H1 (cell line): ENCODE data around the gene ITGB4. TPM values are rescaled to one million over a fixed set of nuclear protein-coding genes. Genes with fewer than 3 reads are reported as not detected.

Experiments used
- CTCF ChIA-PET: fragments of 300-600 bp; sonication (Branson Sonifier 250); formaldehyde crosslinking; loops from one replicate; lab custom pipeline; 2021; ENCODE audit not compliant: partially characterized antibody; lab: Charles Lee
- POLR2A ChIA-PET: fragments of 300-600 bp; sonication (Branson Sonifier 250); formaldehyde crosslinking; loops from one replicate; lab custom pipeline; 2021; ENCODE audit warnings: inconsistent platforms; ENCODE audit not compliant: partially characterized antibody; lab: Charles Lee
- DNase-seq, 2 experiments: peaks; one replicate each; pipeline versions ENCODE4 v3.0.0 to v3.0.0-alpha.2; 2010 to 2022; ENCODE audit warnings: low spot score in 2 of 2, low read depth in 1 of 2, mixed read lengths in 1 of 2
- FAIRE-seq: peaks from 2 replicates; lab custom pipeline; 2011; peaks lifted over from hg19 to GRCh38; lab: Jason Lieb, UNC
- H2AFZ ChIP-seq: 2 replicates; pipeline ENCODE4 v1.8.1; 2012; ENCODE audit warnings: low read length, inconsistent platforms
- H2AK5ac ChIP-seq: 2 replicates; pipeline ENCODE4 v1.6.1; 2013; ENCODE audit warnings: low read depth, low read length
- H2BK120ac ChIP-seq: replicated peaks from 2 replicates; pipeline ENCODE3; 2013; ENCODE audit warnings: low read depth, low read length, inconsistent platforms
- H2BK12ac ChIP-seq: 2 replicates; pipeline ENCODE4 v1.6.1; 2013; ENCODE audit warnings: low read depth, low read length
- H2BK15ac ChIP-seq: 2 replicates; pipeline ENCODE4 v1.6.1; 2013; ENCODE audit warnings: low read length
- H2BK20ac ChIP-seq: 2 replicates; pipeline ENCODE4 v1.6.1; 2013; ENCODE audit warnings: low read length
- H2BK5ac ChIP-seq: 2 replicates; pipeline ENCODE4 v1.6.1; 2013; ENCODE audit warnings: low read depth, low read length
- H3K14ac ChIP-seq: 2 replicates; pipeline ENCODE4 v1.6.1; 2013; ENCODE audit warnings: inconsistent platforms; ENCODE audit not compliant: insufficient read length
- H3K18ac ChIP-seq: 2 replicates; pipeline ENCODE4 v1.6.1; 2013; ENCODE audit warnings: low read length; ENCODE audit errors: extremely low read depth
- H3K23ac ChIP-seq: 2 replicates; pipeline ENCODE4 v1.6.1; 2013; ENCODE audit warnings: inconsistent platforms; ENCODE audit not compliant: insufficient read length
- H3K23me2 ChIP-seq: 2 replicates; pipeline ENCODE4 v1.6.1; 2013; ENCODE audit warnings: low read depth, low read length
- H3K27ac ChIP-seq: 2 replicates; pipeline ENCODE4 v1.6.1; 2011; ENCODE audit warnings: low read depth, low read length, inconsistent platforms
- H3K27me3 ChIP-seq, 4 experiments: replicated peaks in 1 of 4; 1 replicate in 1 of 4; 2 replicates in 3 of 4; pipeline versions ENCODE4 v1.6.1 to v1.8.1; 2011 to 2013; ENCODE audit warnings: low read length in 3 of 4, mild to moderate bottlenecking in 3 of 4, inconsistent platforms in 2 of 4, mixed read lengths in 2 of 4, moderate library complexity in 1 of 4; ENCODE audit not compliant: control insufficient read depth in 3 of 4, insufficient read depth in 3 of 4; ENCODE audit errors: extremely low read depth in 1 of 4
- H3K36me3 ChIP-seq, 4 experiments: 2 replicates each; pipeline versions ENCODE4 v1.6.1 to v1.8.1; 2011 to 2013; ENCODE audit warnings: mild to moderate bottlenecking in 4 of 4, low read length in 3 of 4, moderate library complexity in 2 of 4, control low read depth in 1 of 4, inconsistent platforms in 1 of 4; ENCODE audit not compliant: insufficient read depth in 4 of 4, control insufficient read depth in 2 of 4
- H3K4ac ChIP-seq: replicated peaks from 2 replicates; pipeline ENCODE3; 2013; ENCODE audit warnings: low read length, low read depth, mixed read lengths, inconsistent platforms; ENCODE audit not compliant: insufficient read length
- H3K4me1 ChIP-seq, 4 experiments: replicated peaks in 1 of 4; 1 replicate in 1 of 4; 2 replicates in 3 of 4; pipeline versions ENCODE4 v1.6.1 to v1.8.1; 2011 to 2013; ENCODE audit warnings: low read length in 3 of 4, inconsistent platforms in 2 of 4, mixed read lengths in 1 of 4; ENCODE audit not compliant: insufficient read depth in 4 of 4, control insufficient read depth in 3 of 4
- H3K4me2 ChIP-seq, 2 experiments: 2 replicates each; pipeline versions ENCODE4 v1.6.1 to v1.8.1; 2011 to 2013; ENCODE audit warnings: low read depth in 2 of 2, low read length in 2 of 2, control low read depth in 1 of 2, inconsistent platforms in 1 of 2, mild to moderate bottlenecking in 1 of 2; ENCODE audit not compliant: insufficient read depth in 1 of 2
- H3K4me3 ChIP-seq, 4 experiments: fragments of 200-600, 300-600 bp in 1 of 4; sonication (generic), shearing (Covaris generic), sonication (Bioruptor Twin) in 1 of 4; 2 replicates each; pipeline versions ENCODE4 v1.5.1 to v1.8.1; 2011 to 2016; ENCODE audit warnings: low read length in 4 of 4, low read depth in 3 of 4, control low read depth in 2 of 4, inconsistent platforms in 2 of 4, mild to moderate bottlenecking in 2 of 4, mixed read lengths in 1 of 4, moderate library complexity in 1 of 4; ENCODE audit not compliant: insufficient read depth in 2 of 4; ENCODE audit errors: extremely low read depth in 1 of 4
- H3K56ac ChIP-seq: replicated peaks from 2 replicates; pipeline ENCODE3; 2013; ENCODE audit warnings: low read depth, mild to moderate bottlenecking, mixed read lengths, low read length, inconsistent platforms; ENCODE audit not compliant: insufficient read length
- H3K79me1 ChIP-seq: 2 replicates; pipeline ENCODE4 v1.6.1; 2013; ENCODE audit warnings: low read depth, low read length, control low read depth
- H3K79me2 ChIP-seq, 2 experiments: 2 replicates each; pipeline versions ENCODE4 v1.6.1 to v1.8.1; 2012 to 2013; ENCODE audit warnings: low read length in 2 of 2, mild to moderate bottlenecking in 2 of 2, inconsistent platforms in 1 of 2; ENCODE audit not compliant: insufficient read depth in 2 of 2, control insufficient read depth in 1 of 2
- H3K9ac ChIP-seq, 4 experiments: replicated peaks in 1 of 4; 1 replicate in 1 of 4; 2 replicates in 3 of 4; pipeline versions ENCODE4 v1.6.1 to v1.8.1; 2011 to 2013; ENCODE audit warnings: low read depth in 3 of 4, low read length in 3 of 4, control low read depth in 2 of 4, mild to moderate bottlenecking in 2 of 4, moderate library complexity in 2 of 4, inconsistent platforms in 1 of 4; ENCODE audit errors: extremely low read depth in 1 of 4
- H3K9me3 ChIP-seq, 2 experiments: 2 replicates each; pipeline versions ENCODE4 v1.6.1 to v1.8.1; 2012 to 2013; ENCODE audit warnings: mild to moderate bottlenecking in 2 of 2, moderate library complexity in 2 of 2, control low read depth in 1 of 2, inconsistent platforms in 1 of 2, low read depth in 1 of 2, low read length in 1 of 2, mixed read lengths in 1 of 2; ENCODE audit not compliant: insufficient read depth in 2 of 2
- H4K20me1 ChIP-seq, 2 experiments: replicated peaks in 1 of 2; 2 replicates each; pipeline versions ENCODE3 to v1.8.1; 2011 to 2013; ENCODE audit warnings: inconsistent platforms in 2 of 2, low read length in 2 of 2, mild to moderate bottlenecking in 1 of 2; ENCODE audit not compliant: insufficient read depth in 2 of 2, control insufficient read depth in 1 of 2
- H4K5ac ChIP-seq: 2 replicates; pipeline ENCODE4 v1.6.1; 2013; ENCODE audit warnings: low read length, low read depth, mixed read lengths, inconsistent platforms; ENCODE audit not compliant: insufficient read length
- H4K8ac ChIP-seq: 2 replicates; pipeline ENCODE4 v1.8.0; 2013; ENCODE audit warnings: mild to moderate bottlenecking, moderate library complexity, low read length, inconsistent platforms; ENCODE audit not compliant: insufficient read depth; ENCODE audit errors: extremely low read depth
- H4K91ac ChIP-seq: replicated peaks from 2 replicates; pipeline ENCODE3; 2013; ENCODE audit warnings: low read length, mixed read lengths, inconsistent platforms; ENCODE audit not compliant: insufficient read length
- CBX5 ChIP-seq: fragments of 300-800, 300-1000 bp; sonication (generic); IDR thresholded peaks from 2 replicates; pipeline ENCODE4 v1.7.1; 2016; ENCODE audit warnings: antibody characterized with exemption, low read length, low read depth
- CBX8 ChIP-seq: fragments of 300-800, 300-1000 bp; sonication (generic); IDR thresholded peaks from 2 replicates; pipeline ENCODE4 v1.7.1; 2016; ENCODE audit warnings: low read depth, low read length, borderline replicate concordance
- POU5F1 ChIP-seq: IDR thresholded peaks from 2 replicates; pipeline ENCODE4 v1.6.1; 2011; ENCODE audit warnings: low read depth, mild to moderate bottlenecking, low read length, moderate library complexity
- RAD21 ChIP-seq, 2 experiments: IDR thresholded peaks in 1 of 2; conservative IDR thresholded peaks in 1 of 2; 2 replicates each; pipeline ENCODE4 v1.6.1; 2011; ENCODE audit warnings: low read depth in 2 of 2, low read length in 2 of 2, improper control_type of control experiment in 1 of 2, inconsistent platforms in 1 of 2, mild to moderate bottlenecking in 1 of 2, moderate library complexity in 1 of 2
- SIN3A ChIP-seq, 2 experiments: IDR thresholded peaks in 1 of 2; conservative IDR thresholded peaks in 1 of 2; 2 replicates each; pipeline ENCODE4 v1.6.1; 2011 to 2012; ENCODE audit warnings: low read length in 2 of 2, improper control_type of control experiment in 1 of 2, low read depth in 1 of 2, mild to moderate bottlenecking in 1 of 2
- SP4 ChIP-seq: IDR thresholded peaks from 2 replicates; pipeline ENCODE4 v1.6.1; 2012; ENCODE audit warnings: low read length, inconsistent platforms
- SUZ12 ChIP-seq: fragments of 200-600 bp; sonication (generic); IDR thresholded peaks from 2 replicates; pipeline ENCODE4 v1.6.1; 2012; ENCODE audit warnings: mild to moderate bottlenecking, inconsistent platforms, low read length, moderate library complexity, mixed read lengths
- WGBS, 2 experiments: shearing (Covaris generic) in 1 of 2; methylation state at CpG; one replicate each; pipeline versions ENCODE4 v1.1.6 to v1.1.7; 2013 to 2015; ENCODE audit warnings: low lambda C conversion rate in 2 of 2, mixed read lengths in 2 of 2, inconsistent platforms in 1 of 2, low coverage in 1 of 2, missing lambda C conversion rate in 1 of 2; ENCODE audit not compliant: insufficient replicate concordance in 2 of 2, insufficient coverage in 1 of 2, insufficient read length in 1 of 2; ENCODE audit errors: extremely low coverage in 1 of 2, missing lambda C conversion rate in 1 of 2; 5-methylcytosine and 5-hydroxymethylcytosine counted together
- polyA plus RNA-seq, 7 experiments: library from polyadenylated mRNA; depleted of rRNA in 3 of 7; stranded (reverse) in 5 of 7; unstranded in 2 of 7; fragments of >200 nt in 5 of 7; fragments of 200-250 nt in 2 of 7; gene quantifications; 1 replicate in 5 of 7; 2 replicates in 1 of 7; 4 replicates in 1 of 7; pipeline versions ENCODE4 v1.2.1 to v1.2.3, GENCODE V29; 2011 to 2013; ENCODE audit warnings: missing spikeins in 2 of 7, mixed read lengths in 2 of 7
- total RNA-seq: library from RNA; stranded (reverse); fragmentation: NEBNext Ultra II Directional; extraction: Animal tissue kit (Norgen Biotek cat#: 25700); gene quantifications from 2 replicates; pipeline ENCODE4 v1.2.1, GENCODE V29; 2021
- TF ChIP-seq, protein P1 (sequence below): IDR thresholded peaks from 2 replicates; pipeline ENCODE4 v1.6.1; 2012; ENCODE audit warnings: inconsistent platforms

ITGB4 gene
- total and polyA plus RNA-seq, 2 of the 8 experiments (the other 6 are each of a cell fraction or from before 2014, with no cell fraction given), result 5.2 to 5.6 TPM

DNA sequence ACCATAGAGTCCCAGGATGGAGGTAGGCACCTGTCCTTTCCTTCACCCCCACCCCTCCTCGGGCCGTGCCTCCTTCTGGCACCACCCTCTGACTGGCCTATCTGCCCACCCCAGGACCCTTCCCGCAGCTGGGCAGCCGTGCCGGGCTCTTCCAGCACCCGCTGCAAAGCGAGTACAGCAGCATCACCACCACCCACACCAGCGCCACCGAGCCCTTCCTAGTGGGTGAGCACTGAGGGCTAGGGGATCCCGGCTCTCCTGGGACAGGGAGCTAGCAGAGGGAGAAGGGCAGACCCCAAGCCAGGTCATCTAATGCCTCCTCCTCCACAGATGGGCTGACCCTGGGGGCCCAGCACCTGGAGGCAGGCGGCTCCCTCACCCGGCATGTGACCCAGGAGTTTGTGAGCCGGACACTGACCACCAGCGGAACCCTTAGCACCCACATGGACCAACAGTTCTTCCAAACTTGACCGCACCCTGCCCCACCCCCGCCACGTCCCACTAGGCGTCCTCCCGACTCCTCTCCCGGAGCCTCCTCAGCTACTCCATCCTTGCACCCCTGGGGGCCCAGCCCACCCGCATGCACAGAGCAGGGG lies 35.9 kb downstream of the ITGB4 start:
- WGBS, 2 experiments, result 89% methylated on average over 20 of the region's 21 CpGs; no CpG with 5 or more reads in 1 of the 2 experiments
- no peak overlapping the region for H3K4me3 ChIP-seq
- H3K23ac ChIP-seq, result no peak overlapping the region
- H2BK15ac ChIP-seq, result no peak overlapping the region
- no peak overlapping the region for H3K56ac ChIP-seq
- no peak overlapping the region for H3K27ac ChIP-seq
- no peak overlapping the region for H2BK12ac ChIP-seq
- H3K36me3 ChIP-seq, result no peaks in the 10 kb centered on the region
- no peaks in the 10 kb centered on the region for H3K79me2 ChIP-seq
- no peak overlapping the region for H3K4me2 ChIP-seq
- H2BK20ac ChIP-seq, result no peak overlapping the region
- H3K4me1 ChIP-seq, result peaks cover 0 to 7% (median 3%) of the 10 kb centered on the region in 4 experiments; a peak in 4 of 7 replicates
- FAIRE-seq (no peak), DNase-seq (no peak)
- no peak overlapping the region for H3K14ac ChIP-seq
- H3K9ac ChIP-seq, result no peak overlapping the region
- H4K91ac ChIP-seq, result no peak overlapping the region
- H3K27me3 ChIP-seq, result peaks cover 0 to 2% (median 0%) of the 10 kb centered on the region in 4 experiments; a peak in 2 of 7 replicates
- no peak overlapping the region for H2AK5ac ChIP-seq
- H2BK5ac ChIP-seq, result no peak overlapping the region
- H2AFZ ChIP-seq, result no peak overlapping the region
- no peak overlapping the region for H4K5ac ChIP-seq
- no peaks in the 10 kb centered on the region for H3K79me1 ChIP-seq
- no peak overlapping the region for H4K8ac ChIP-seq
- H3K23me2 ChIP-seq, result no peaks in the 10 kb centered on the region; the same call in 1 of the 2 replicates
- no peak overlapping the region for H2BK120ac ChIP-seq
- H3K4ac ChIP-seq, result no peak overlapping the region
- H4K20me1 ChIP-seq, result peaks cover 0 to 4% of the 10 kb centered on the region in 2 experiments
- ChIA-PET POLR2A (interaction anchor here (1.0 to 15.1 kb wide), 3 partner anchors 14 to 111 kb away, joined by 3 to 425 read pairs (median 3); a partner anchor contains a TSS), CTCF (interaction anchor here (0.9 to 19.5 kb wide), 5 partner anchors 5 to 167 kb away, joined by 3 to 359 read pairs (median 11); partner anchors contain the start of gene UNK)
- no peaks in the 10 kb centered on the region for H3K9me3 ChIP-seq
- no peak overlapping the region for H3K18ac ChIP-seq
- no peak for TF ChIP-seq CBX5
- no peak for TF ChIP-seq SP4
- no peak for TF ChIP-seq SUZ12
- no peak for TF ChIP-seq RAD21 (IDR thresholded peaks at IDR 0.05 in 1 of 2, conservative IDR thresholded peaks at IDR 0.05 in 1 of 2; ENCODE audit: low read depth in 2 of 2, low read length in 2 of 2)
- TF ChIP-seq, protein P1, sequence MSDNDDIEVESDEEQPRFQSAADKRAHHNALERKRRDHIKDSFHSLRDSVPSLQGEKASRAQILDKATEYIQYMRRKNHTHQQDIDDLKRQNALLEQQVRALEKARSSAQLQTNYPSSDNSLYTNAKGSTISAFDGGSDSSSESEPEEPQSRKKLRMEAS, result no peak
- no peak for TF ChIP-seq POU5F1
- no peak for TF ChIP-seq CBX8
- TF ChIP-seq SIN3A (conservative IDR thresholded peaks at IDR 0.05 in 1 of 2, IDR thresholded peaks at IDR 0.05 in 1 of 2; ENCODE audit: low read depth in 1 of 2, low read length in 2 of 2), result no peak
